ENCODE results near the gene TTYH1.
"Not testable (repeated sequence)": the region's sequence is repeated elsewhere in the genome, so short reads cannot be mapped to it uniquely, and the experiment has no call there.

DNA sequence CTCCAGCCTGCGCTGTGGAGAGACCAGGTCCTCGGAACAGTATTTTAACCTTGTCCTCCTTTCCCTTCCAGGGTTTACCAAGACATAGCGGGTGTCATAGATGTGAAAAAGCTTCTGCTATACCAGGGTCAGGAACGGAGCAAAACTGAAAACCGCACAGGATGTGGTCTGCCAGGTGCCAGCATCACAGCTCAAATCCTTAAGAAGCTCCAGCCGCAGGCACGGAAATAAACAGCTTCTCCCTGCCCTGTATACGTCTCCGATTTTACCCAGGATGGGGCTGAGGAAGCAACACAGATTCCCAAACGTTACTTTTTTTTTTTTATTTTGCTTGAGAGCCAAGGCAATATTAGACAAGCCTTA lies 44.8 kb upstream of the TTYH1 start:
- TF ChIP-seq, protein P1, sequence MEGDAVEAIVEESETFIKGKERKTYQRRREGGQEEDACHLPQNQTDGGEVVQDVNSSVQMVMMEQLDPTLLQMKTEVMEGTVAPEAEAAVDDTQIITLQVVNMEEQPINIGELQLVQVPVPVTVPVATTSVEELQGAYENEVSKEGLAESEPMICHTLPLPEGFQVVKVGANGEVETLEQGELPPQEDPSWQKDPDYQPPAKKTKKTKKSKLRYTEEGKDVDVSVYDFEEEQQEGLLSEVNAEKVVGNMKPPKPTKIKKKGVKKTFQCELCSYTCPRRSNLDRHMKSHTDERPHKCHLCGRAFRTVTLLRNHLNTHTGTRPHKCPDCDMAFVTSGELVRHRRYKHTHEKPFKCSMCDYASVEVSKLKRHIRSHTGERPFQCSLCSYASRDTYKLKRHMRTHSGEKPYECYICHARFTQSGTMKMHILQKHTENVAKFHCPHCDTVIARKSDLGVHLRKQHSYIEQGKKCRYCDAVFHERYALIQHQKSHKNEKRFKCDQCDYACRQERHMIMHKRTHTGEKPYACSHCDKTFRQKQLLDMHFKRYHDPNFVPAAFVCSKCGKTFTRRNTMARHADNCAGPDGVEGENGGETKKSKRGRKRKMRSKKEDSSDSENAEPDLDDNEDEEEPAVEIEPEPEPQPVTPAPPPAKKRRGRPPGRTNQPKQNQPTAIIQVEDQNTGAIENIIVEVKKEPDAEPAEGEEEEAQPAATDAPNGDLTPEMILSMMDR (IDR thresholded peaks at IDR 0.05): not testable (repeated sequence)
- not testable (repeated sequence) for TF ChIP-seq POLR2A (IDR thresholded peaks at IDR 0.05)

Data from adrenal gland (tissue), 5 donors.